Uterus (tissue), 2 donors: ENCODE results near the gene CASKIN2.

Source experiments
- CTCF ChIP-seq, 4 experiments: fragments of 200-600 bp in 2 of 4; fragments of 450-650 bp in 2 of 4; sonication (generic) in 2 of 4; IDR thresholded peaks; one replicate each; pipeline ENCODE4 v1.5.1; 2016 to 2019; ENCODE audit warnings: antibody characterized with exemption in 4 of 4, mild to moderate bottlenecking in 2 of 4, moderate library complexity in 1 of 4
- POLR2A ChIP-seq, 2 donors: fragments of 450-650 bp; IDR thresholded peaks; one replicate each; pipeline ENCODE4 v1.6.1; 2016; ENCODE audit warnings: antibody characterized with exemption in 2 of 2, mild to moderate bottlenecking in 1 of 2, moderate library complexity in 1 of 2

- TF ChIP-seq CTCF (IDR thresholded peaks at IDR 0.05) (no peak), POLR2A (IDR thresholded peaks at IDR 0.05) (no peak)
Observed at GRCh38 chr17:75525806-75526554, 10.6 kb upstream of the CASKIN2 start.
